ENCODE measurements around the gene PRDX5.

PRDX5 gene

DNA sequence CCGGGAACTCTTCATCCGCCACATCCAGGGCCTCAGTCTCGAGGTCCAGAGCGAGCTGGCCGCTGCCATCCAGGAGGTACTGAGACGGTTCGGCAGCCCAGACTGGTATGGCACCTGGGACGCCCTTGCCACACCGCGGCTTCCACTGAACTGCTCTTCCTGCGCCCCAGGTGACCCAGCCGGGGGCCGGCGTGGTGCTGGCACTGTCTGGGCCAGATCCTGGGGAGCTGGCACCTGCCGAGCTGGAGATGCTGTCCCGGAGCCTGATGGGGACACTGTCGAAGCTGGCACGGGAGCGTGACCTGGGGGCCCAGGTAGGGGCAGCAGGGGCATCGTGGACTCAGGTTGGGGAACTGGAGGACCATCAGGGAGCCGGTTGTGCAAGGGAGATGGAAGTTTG lies 23.5 kb downstream of the PRDX5 start (continued):
- TF ChIP-seq, protein P1, sequence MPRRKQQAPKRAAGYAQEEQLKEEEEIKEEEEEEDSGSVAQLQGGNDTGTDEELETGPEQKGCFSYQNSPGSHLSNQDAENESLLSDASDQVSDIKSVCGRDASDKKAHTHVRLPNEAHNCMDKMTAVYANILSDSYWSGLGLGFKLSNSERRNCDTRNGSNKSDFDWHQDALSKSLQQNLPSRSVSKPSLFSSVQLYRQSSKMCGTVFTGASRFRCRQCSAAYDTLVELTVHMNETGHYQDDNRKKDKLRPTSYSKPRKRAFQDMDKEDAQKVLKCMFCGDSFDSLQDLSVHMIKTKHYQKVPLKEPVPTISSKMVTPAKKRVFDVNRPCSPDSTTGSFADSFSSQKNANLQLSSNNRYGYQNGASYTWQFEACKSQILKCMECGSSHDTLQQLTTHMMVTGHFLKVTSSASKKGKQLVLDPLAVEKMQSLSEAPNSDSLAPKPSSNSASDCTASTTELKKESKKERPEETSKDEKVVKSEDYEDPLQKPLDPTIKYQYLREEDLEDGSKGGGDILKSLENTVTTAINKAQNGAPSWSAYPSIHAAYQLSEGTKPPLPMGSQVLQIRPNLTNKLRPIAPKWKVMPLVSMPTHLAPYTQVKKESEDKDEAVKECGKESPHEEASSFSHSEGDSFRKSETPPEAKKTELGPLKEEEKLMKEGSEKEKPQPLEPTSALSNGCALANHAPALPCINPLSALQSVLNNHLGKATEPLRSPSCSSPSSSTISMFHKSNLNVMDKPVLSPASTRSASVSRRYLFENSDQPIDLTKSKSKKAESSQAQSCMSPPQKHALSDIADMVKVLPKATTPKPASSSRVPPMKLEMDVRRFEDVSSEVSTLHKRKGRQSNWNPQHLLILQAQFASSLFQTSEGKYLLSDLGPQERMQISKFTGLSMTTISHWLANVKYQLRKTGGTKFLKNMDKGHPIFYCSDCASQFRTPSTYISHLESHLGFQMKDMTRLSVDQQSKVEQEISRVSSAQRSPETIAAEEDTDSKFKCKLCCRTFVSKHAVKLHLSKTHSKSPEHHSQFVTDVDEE (CRISPR knock-in tag; IDR thresholded peaks at IDR 0.05) = no peak

DNA sequence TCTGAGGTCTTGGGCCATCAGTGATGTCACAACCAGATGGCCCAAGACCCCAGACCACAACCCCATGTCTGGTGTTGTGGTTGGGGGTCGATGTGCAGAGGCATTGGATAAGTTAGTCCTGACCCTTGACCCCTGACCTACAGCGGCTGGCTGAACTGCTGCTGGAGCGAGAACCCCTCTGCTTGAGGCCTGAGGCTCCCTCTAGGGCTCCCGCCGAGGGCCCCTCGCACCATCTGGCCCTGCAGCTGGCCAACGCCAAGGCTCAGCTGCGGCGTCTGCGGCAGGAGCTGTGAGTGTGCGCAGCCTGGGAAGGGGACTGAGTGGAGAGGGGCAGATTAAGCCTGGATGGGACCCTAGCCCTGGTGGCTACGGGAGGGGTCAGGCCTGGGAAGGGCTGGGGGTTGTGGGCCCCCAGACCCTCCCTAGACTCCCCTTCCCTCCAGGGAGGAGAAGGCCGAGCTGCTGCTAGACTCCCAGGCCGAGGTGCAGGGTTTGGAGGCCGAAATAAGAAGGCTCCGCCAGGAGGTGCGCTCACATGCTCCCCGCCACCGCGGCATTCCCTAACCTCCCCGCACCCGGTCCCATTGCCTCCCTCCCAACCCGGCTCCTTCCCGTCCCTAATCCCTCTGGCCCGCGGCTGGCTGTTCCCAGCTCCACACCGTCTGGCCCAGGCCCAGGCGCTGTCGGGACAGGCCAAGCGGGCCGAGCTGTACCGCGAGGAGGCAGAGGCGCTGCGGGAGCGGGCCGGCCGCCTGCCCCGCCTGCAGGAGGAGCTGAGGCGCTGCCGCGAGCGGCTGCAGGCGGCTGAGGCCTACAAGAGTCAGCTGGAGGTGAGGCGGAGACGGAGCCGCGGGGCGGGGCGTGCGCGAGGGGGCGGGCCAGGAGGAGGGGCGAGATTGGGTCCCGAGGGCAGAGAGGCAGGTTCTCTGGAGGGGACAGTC lies 24.2 kb downstream of the PRDX5 start:
- TF ChIP-seq ZFP30 (CRISPR knock-in tag; IDR thresholded peaks at IDR 0.05) (no peak), ZNF565 (CRISPR knock-in tag; conservative IDR thresholded peaks at IDR 0.05; ENCODE audit: low read depth) (no peak), SNAI2 (CRISPR knock-in tag; IDR thresholded peaks at IDR 0.05) (no peak), TCF4 (CRISPR knock-in tag; IDR thresholded peaks at IDR 0.05; ENCODE audit: borderline replicate concordance) (no peak), OSR1 (CRISPR knock-in tag; IDR thresholded peaks at IDR 0.05) (no peak), BACH2 (CRISPR knock-in tag; IDR thresholded peaks at IDR 0.05; ENCODE audit: borderline replicate concordance) (no peak)
- TF ChIP-seq, protein P1 (CRISPR knock-in tag; IDR thresholded peaks at IDR 0.05) = no peak
- no peak for ATAC-seq

- TF ChIP-seq, protein P2, sequence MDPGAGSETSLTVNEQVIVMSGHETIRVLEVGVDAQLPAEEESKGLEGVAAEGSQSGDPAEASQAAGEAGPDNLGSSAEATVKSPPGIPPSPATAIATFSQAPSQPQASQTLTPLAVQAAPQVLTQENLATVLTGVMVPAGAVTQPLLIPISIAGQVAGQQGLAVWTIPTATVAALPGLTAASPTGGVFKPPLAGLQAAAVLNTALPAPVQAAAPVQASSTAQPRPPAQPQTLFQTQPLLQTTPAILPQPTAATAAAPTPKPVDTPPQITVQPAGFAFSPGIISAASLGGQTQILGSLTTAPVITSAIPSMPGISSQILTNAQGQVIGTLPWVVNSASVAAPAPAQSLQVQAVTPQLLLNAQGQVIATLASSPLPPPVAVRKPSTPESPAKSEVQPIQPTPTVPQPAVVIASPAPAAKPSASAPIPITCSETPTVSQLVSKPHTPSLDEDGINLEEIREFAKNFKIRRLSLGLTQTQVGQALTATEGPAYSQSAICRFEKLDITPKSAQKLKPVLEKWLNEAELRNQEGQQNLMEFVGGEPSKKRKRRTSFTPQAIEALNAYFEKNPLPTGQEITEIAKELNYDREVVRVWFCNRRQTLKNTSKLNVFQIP (CRISPR knock-in tag; IDR thresholded peaks at IDR 0.05; ENCODE audit: borderline replicate concordance, low read depth) = no peak
- TF ChIP-seq TOX (CRISPR knock-in tag; IDR thresholded peaks at IDR 0.05; ENCODE audit: borderline replicate concordance) (no peak), ESRRG (CRISPR knock-in tag; IDR thresholded peaks at IDR 0.05) (no peak), ZNF70 (CRISPR knock-in tag; IDR thresholded peaks at IDR 0.05) (no peak)
- no peak for ATAC-seq
These were observed 25.2 kb downstream of the PRDX5 start for GRCh38 chr11:64342869-64343745.

- ATAC-seq = peak; percentile 68
- TF ChIP-seq, protein P1 (CRISPR knock-in tag; IDR thresholded peaks at IDR 0.05) = no peak
- TF ChIP-seq ISL1 (CRISPR knock-in tag; IDR thresholded peaks at IDR 0.05) (no peak), ZNF8 (CRISPR knock-in tag; IDR thresholded peaks at IDR 0.05) (no peak), ZFP3 (CRISPR knock-in tag; IDR thresholded peaks at IDR 0.05) (no peak), ARNTL (CRISPR knock-in tag; IDR thresholded peaks at IDR 0.05; ENCODE audit: borderline replicate concordance, low read depth) (no peak), ZFP30 (CRISPR knock-in tag; IDR thresholded peaks at IDR 0.05) (no peak), ZC3H10 (CRISPR knock-in tag; IDR thresholded peaks at IDR 0.05) (no peak), SNAI2 (CRISPR knock-in tag; IDR thresholded peaks at IDR 0.05) (no peak), ZNF565 (CRISPR knock-in tag; conservative IDR thresholded peaks at IDR 0.05; ENCODE audit: low read depth) (no peak), PATZ1 (CRISPR knock-in tag; IDR thresholded peaks at IDR 0.05; ENCODE audit: borderline replicate concordance) (no peak), ESRRG (CRISPR knock-in tag; IDR thresholded peaks at IDR 0.05) (no peak), TOX (CRISPR knock-in tag; IDR thresholded peaks at IDR 0.05; ENCODE audit: borderline replicate concordance) (no peak), ZNF70 (CRISPR knock-in tag; IDR thresholded peaks at IDR 0.05) (no peak), OSR1 (CRISPR knock-in tag; IDR thresholded peaks at IDR 0.05) (no peak)
These were observed 26.0 kb downstream of the PRDX5 start for GRCh38 chr11:64343767-64344559.

Data from SK-N-SH treated with all-trans-retinoic acid at 6 μM for 48 hours (cell line).